ENCODE results near the gene NRXN2.

Gene NRXN2

DNA sequence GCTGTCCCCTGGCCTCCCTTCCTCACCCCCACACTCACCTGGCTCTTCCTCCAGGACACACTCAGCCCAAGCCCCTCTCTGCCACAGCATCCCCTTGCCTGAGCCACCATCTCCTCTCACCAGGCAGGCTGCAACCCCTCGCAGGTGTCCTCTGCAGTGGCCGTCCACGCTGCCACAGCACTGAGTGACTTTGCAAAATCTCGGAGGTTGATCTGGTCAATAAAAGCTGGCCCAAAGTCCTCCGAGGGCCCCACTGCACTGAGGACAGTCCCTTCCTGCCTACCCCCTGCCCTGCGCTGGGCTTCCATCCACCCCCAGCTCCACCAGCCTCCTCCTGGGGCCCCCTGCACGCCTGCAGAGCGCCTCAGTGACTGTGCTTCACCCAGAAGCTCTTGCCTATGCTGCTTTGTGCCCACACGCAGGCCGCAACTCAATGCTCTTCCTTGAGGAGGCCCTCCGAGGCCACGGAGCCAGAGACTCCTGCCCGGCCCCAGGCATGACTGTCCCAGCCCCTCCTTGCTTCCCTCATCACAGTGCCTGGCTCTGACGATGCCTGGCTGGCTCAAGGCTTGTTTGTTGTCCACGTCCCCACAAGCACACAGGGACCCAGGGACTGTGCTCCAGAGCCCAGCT is 162.7 kb downstream of the NRXN2 start:
- no peak for DNase-seq

DNA sequence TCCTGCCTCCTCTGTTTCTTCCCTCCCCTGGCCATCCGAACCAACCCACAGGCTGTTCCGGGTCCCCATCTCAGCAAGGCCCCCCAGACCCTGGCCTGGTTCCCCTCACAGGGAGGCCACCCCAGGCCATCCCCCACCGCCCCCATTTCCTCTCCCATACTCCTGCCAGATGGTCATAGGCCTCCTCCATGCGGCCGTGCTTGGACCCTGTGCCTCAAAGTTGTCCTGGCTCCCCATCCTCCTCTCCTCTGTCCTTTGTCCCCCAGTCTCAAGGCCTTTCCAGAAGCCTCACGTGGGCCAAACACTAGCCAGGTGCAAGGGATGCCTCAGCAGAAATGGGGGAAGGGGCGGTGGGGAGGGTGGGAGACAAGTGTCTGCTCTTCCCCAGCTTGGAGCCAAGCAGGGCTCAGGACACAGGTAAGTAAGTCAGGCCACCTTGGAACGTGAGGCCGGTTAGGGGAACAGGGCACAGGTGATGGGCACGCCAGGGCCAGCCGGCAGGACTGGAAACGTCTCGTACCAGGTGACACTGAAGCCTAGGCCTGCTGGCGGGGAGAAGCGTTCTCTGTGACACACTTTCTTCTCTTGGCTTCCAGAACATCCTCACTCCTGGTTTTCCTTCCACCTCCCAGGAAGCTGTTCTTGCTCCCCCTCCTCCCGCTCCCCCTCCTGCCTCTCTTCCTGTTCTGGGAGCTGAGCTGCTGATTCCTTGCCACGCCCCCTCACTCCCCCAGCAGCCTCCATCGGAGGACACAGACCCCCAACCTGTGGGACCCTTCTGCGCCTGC is 163.5 kb downstream of the NRXN2 start:
- no peak for DNase-seq

- no peak for DNase-seq
Measured at GRCh38 chr11:64558869-64559268, 164.1 kb downstream of the NRXN2 start.

DNA sequence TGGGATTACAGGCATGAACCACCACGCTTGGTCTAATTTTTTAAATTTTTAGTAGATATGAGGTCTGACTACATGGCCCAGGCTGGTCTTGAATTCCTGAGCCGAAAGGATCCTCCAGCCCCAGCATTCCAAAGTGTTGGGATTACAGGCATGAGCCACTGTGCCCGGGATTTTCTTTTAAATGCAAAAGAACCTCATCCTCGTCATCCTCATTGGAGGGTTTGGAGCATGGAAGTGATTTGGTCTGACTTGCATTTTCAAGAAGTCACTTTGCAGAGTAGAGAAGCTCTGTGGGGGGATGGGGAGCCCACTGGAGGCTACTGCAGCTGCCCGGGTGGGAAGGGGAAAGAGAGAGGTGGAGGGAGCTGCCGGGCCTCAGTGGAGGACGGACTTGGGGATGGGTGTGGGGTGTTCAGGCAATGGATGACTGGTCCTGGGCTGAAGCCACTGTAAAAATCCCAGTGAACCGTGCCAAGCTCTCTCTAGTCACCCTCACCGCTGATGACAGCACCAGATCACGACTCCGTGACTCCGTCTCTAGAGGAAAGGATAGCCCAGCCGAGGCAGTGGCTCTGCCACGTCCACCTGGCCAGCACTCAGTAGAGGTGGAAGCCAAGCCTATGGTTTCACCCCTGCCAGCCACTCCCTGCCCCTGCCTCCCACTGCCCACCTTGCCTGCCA is 164.8 kb downstream of the NRXN2 start:
- no peak for DNase-seq

GRCh38 chr11:64556721-64557250 is 166.2 kb downstream of the NRXN2 start:
- DNase-seq: no peak
